Neural crest cell (in vitro differentiated cells): ENCODE measurements around the gene OIP5. TPM values are rescaled to one million over a fixed set of nuclear protein-coding genes. Genes with fewer than 3 reads are reported as not detected.

ENCODE experiments used
- DNase-seq: peaks from one replicate; pipeline ENCODE4 v3.0.0; 2021; ENCODE audit warnings: low read depth, mixed read lengths, low spot score
- H3K27ac Mint-ChIP-seq: one replicate; pipeline ENCODE4 v1.8.0; 2021; ENCODE audit warnings: mild to moderate bottlenecking, mixed read lengths; ENCODE audit not compliant: unreplicated experiment
- H3K27me3 Mint-ChIP-seq: 2 replicates; pipeline ENCODE4 v1.8.0; 2021; ENCODE audit warnings: low read depth, mild to moderate bottlenecking, mixed read lengths
- H3K36me3 Mint-ChIP-seq: 2 replicates; pipeline ENCODE4 v1.8.0; 2021; ENCODE audit warnings: low read depth, mild to moderate bottlenecking, mixed read lengths
- H3K4me1 Mint-ChIP-seq: 2 replicates; pipeline ENCODE4 v1.8.0; 2021; ENCODE audit warnings: mixed read lengths
- H3K4me3 Mint-ChIP-seq: one replicate; pipeline ENCODE4 v1.8.0; 2021; ENCODE audit warnings: mild to moderate bottlenecking, mixed read lengths
- H3K9me3 Mint-ChIP-seq: 2 replicates; pipeline ENCODE4 v1.8.0; 2021; ENCODE audit warnings: mixed read lengths
- CTCF ChIP-seq: fragments of 200-600 bp; sonication (generic); conservative IDR thresholded peaks from 2 replicates; pipeline ENCODE4 v1.5.0; 2021; ENCODE audit warnings: antibody characterized with exemption, mild to moderate bottlenecking
- total RNA-seq: library from RNA; stranded (reverse); gene quantifications from 2 replicates; pipeline ENCODE4 v1.2.1, GENCODE V29; 2021

The OIP5 gene
- total RNA-seq, 1 donor from 2014 or later, result 26.9 TPM

- Mint-ChIP-seq H3K36me3 (peaks cover 12% of the 10 kb centered on the region), H3K27ac (no peak overlapping the region), H3K4me3 (no peak overlapping the region), H3K27me3 (no peaks in the 10 kb centered on the region), H3K4me1 (no peaks in the 10 kb centered on the region), H3K9me3 (no peaks in the 10 kb centered on the region)
- no peak for DNase-seq
- no peak for TF ChIP-seq CTCF
Measured at GRCh38 chr15:41347236-41347635, 14.8 kb upstream of the OIP5 start.

- H3K36me3 Mint-ChIP-seq, result peaks cover 14% of the 10 kb centered on the region
- H3K4me3 Mint-ChIP-seq, result no peak overlapping the region
- H3K9me3 Mint-ChIP-seq, result no peaks in the 10 kb centered on the region
- peak overlapping the region; percentile 9 for H3K27ac Mint-ChIP-seq
- TF ChIP-seq CTCF, result no peak
- DNase-seq, result no peak
- no peaks in the 10 kb centered on the region for H3K27me3 Mint-ChIP-seq
- H3K4me1 Mint-ChIP-seq, result peaks cover 13% of the 10 kb centered on the region
Measured at GRCh38 chr15:41341519-41341918, 9.1 kb upstream of the OIP5 start.

GRCh38 chr15:41340189-41340695 is 7.9 kb upstream of the OIP5 start:
- Mint-ChIP-seq H3K4me1 (peaks cover 16% of the 10 kb centered on the region), H3K36me3 (peaks cover 14% of the 10 kb centered on the region), H3K4me3 (no peak overlapping the region), H3K27ac (no peak overlapping the region), H3K9me3 (no peaks in the 10 kb centered on the region), H3K27me3 (no peaks in the 10 kb centered on the region)
- DNase-seq, result no peak
- TF ChIP-seq CTCF, result no peak

- H3K9me3 Mint-ChIP-seq, result no peaks in the 10 kb centered on the region
- DNase-seq, result no peak
- peaks cover 27% of the 10 kb centered on the region for H3K4me1 Mint-ChIP-seq
- H3K4me3 Mint-ChIP-seq, result peak overlapping the region; percentile 52
- H3K27ac Mint-ChIP-seq, result no peak overlapping the region
- no peak for TF ChIP-seq CTCF
- H3K36me3 Mint-ChIP-seq, result peaks cover 16% of the 10 kb centered on the region
- H3K27me3 Mint-ChIP-seq, result no peaks in the 10 kb centered on the region
Measured at GRCh38 chr15:41337631-41338522, 5.5 kb upstream of the OIP5 start.

GRCh38 chr15:41337047-41337446 is 4.7 kb upstream of the OIP5 start:
- H3K36me3 Mint-ChIP-seq, result peaks cover 18% of the 10 kb centered on the region
- no peak overlapping the region for H3K27ac Mint-ChIP-seq

More at GRCh38 chr15:41337047-41337446, 4.7 kb upstream of the OIP5 start:
- H3K4me1 Mint-ChIP-seq, result peaks cover 35% of the 10 kb centered on the region
- H3K9me3 Mint-ChIP-seq, result peaks cover 2% of the 10 kb centered on the region
- DNase-seq, result no peak
- peak overlapping the region; percentile 52 for H3K4me3 Mint-ChIP-seq
- no peak for TF ChIP-seq CTCF
- no peaks in the 10 kb centered on the region for H3K27me3 Mint-ChIP-seq
